ENCODE data around the gene GLCE. TPM values are rescaled to one million over a fixed set of nuclear protein-coding genes. Genes with fewer than 3 reads are reported as not detected.

Gene GLCE
- total and polyA plus RNA-seq, 4 experiments from 2014 or later = 6.1 to 9.0 (median 7.2) TPM

- ChIA-PET POLR2A (ENCODE audit: partially characterized antibody) (no interaction called here), CTCF (ENCODE audit: partially characterized antibody) (no interaction called here)
- Histone ChIP-seq H3K4me1 (ENCODE audit: insufficient read depth, low read length) (no peaks in the 10 kb centered on the region), H3K36me3 (ENCODE audit: insufficient read depth, low read length) (no peaks in the 10 kb centered on the region), H3K27me3 (ENCODE audit: insufficient read depth, low read length) (no peaks in the 10 kb centered on the region), H3K4me3 (ENCODE audit: low read length in 2 of 2) (no peak overlapping the region), H3K27ac (ENCODE audit: low read depth, low read length) (no peak overlapping the region), H3K9me3 (ENCODE audit: control insufficient read depth in 1 of 2, low read length in 2 of 2) (no peaks in the 10 kb centered on the region)
- Mint-ChIP-seq H3K4me1 (peaks cover 0 to 4% (median 0%) of the 10 kb centered on the region in 4 donors), H3K27me3 (peaks cover 20 to 31% of the 10 kb centered on the region in 2 donors), H3K9me3 (no peaks in the 10 kb centered on the region), H3K4me3 (no peak overlapping the region), H3K36me3 (no peaks in the 10 kb centered on the region), H3K27ac (no peak overlapping the region)
- no peak for DNase-seq
- intact Hi-C loops (cut with micrococcal nuclease) = no loop called here
Observed at GRCh38 chr15:69305933-69306568, 145.6 kb downstream of the GLCE start.

GRCh38 chr15:69307939-69308338 is 147.5 kb downstream of the GLCE start:
- H3K4me1 ChIP-seq (ENCODE audit: insufficient read depth, low read length) = no peaks in the 10 kb centered on the region
- Mint-ChIP-seq H3K9me3 (peaks cover 0 to 2% (median 0%) of the 10 kb centered on the region in 8 donors), H3K4me1 (peaks cover 0 to 1% (median 0%) of the 10 kb centered on the region in 4 donors), H3K27ac (no peak overlapping the region), H3K4me3 (no peak overlapping the region), H3K27me3 (peaks cover 8 to 18% of the 10 kb centered on the region in 2 donors), H3K36me3 (no peaks in the 10 kb centered on the region)
- intact Hi-C loops (cut with micrococcal nuclease) = no loop called here
- no peak overlapping the region for H3K4me3 ChIP-seq (ENCODE audit: low read length in 2 of 2)
- no peaks in the 10 kb centered on the region for H3K9me3 ChIP-seq (ENCODE audit: control insufficient read depth in 1 of 2, low read length in 2 of 2)
- CTCF ChIA-PET (ENCODE audit: partially characterized antibody) = no interaction called here
- H3K36me3 ChIP-seq (ENCODE audit: insufficient read depth, low read length) = no peaks in the 10 kb centered on the region
- POLR2A ChIA-PET (ENCODE audit: partially characterized antibody) = no interaction called here
- no peak overlapping the region for H3K27ac ChIP-seq (ENCODE audit: low read depth, low read length)
- no peaks in the 10 kb centered on the region for H3K27me3 ChIP-seq (ENCODE audit: insufficient read depth, low read length)
- DNase-seq = no peak

GRCh38 chr15:69308949-69309348 is 148.5 kb downstream of the GLCE start:
- Histone ChIP-seq H3K9me3 (ENCODE audit: control insufficient read depth in 1 of 2, low read length in 2 of 2) (no peaks in the 10 kb centered on the region), H3K27ac (ENCODE audit: low read depth, low read length) (no peak overlapping the region), H3K36me3 (ENCODE audit: insufficient read depth, low read length) (no peaks in the 10 kb centered on the region), H3K4me1 (ENCODE audit: insufficient read depth, low read length) (no peaks in the 10 kb centered on the region), H3K27me3 (ENCODE audit: insufficient read depth, low read length) (no peaks in the 10 kb centered on the region), H3K4me3 (ENCODE audit: low read length in 2 of 2) (no peak overlapping the region)
- Mint-ChIP-seq H3K4me1 (no peaks in the 10 kb centered on the region), H3K27me3 (peaks cover 8 to 15% of the 10 kb centered on the region in 2 donors), H3K9me3 (peaks cover 0 to 2% (median 0%) of the 10 kb centered on the region in 8 donors), H3K36me3 (no peaks in the 10 kb centered on the region), H3K27ac (no peak overlapping the region), H3K4me3 (no peak overlapping the region)
- intact Hi-C loops (cut with micrococcal nuclease) = no loop called here
- ChIA-PET CTCF (ENCODE audit: partially characterized antibody) (no interaction called here), POLR2A (ENCODE audit: partially characterized antibody) (no interaction called here)
- no peak for DNase-seq

- H3K36me3 Mint-ChIP-seq = no peaks in the 10 kb centered on the region
- H3K27ac Mint-ChIP-seq = no peak overlapping the region
- no peak for DNase-seq
- H3K9me3 ChIP-seq (ENCODE audit: control insufficient read depth in 1 of 2, low read length in 2 of 2) = no peaks in the 10 kb centered on the region
- H3K4me1 Mint-ChIP-seq = no peaks in the 10 kb centered on the region
- ChIA-PET POLR2A (ENCODE audit: partially characterized antibody) (no interaction called here), CTCF (ENCODE audit: partially characterized antibody) (no interaction called here)
- intact Hi-C loops (cut with micrococcal nuclease) = no loop called here
- no peak overlapping the region for H3K4me3 Mint-ChIP-seq
- H3K27ac ChIP-seq (ENCODE audit: low read depth, low read length) = no peak overlapping the region
- H3K4me1 ChIP-seq (ENCODE audit: insufficient read depth, low read length) = no peaks in the 10 kb centered on the region
- H3K9me3 Mint-ChIP-seq = peaks cover 0 to 2% (median 0%) of the 10 kb centered on the region in 8 donors
- no peak overlapping the region for H3K4me3 ChIP-seq (ENCODE audit: low read length in 2 of 2)
- H3K36me3 ChIP-seq (ENCODE audit: insufficient read depth, low read length) = no peaks in the 10 kb centered on the region
- H3K27me3 ChIP-seq (ENCODE audit: insufficient read depth, low read length) = no peaks in the 10 kb centered on the region
- H3K27me3 Mint-ChIP-seq = peaks cover 5 to 9% of the 10 kb centered on the region in 2 donors
Observed at GRCh38 chr15:69311319-69311721, 150.9 kb downstream of the GLCE start.

- POLR2A ChIA-PET (ENCODE audit: partially characterized antibody) = no interaction called here
- Histone ChIP-seq H3K4me3 (ENCODE audit: low read length in 2 of 2) (no peak overlapping the region), H3K27ac (ENCODE audit: low read depth, low read length) (no peak overlapping the region), H3K4me1 (ENCODE audit: insufficient read depth, low read length) (no peaks in the 10 kb centered on the region), H3K27me3 (ENCODE audit: insufficient read depth, low read length) (no peaks in the 10 kb centered on the region), H3K36me3 (ENCODE audit: insufficient read depth, low read length) (no peaks in the 10 kb centered on the region), H3K9me3 (ENCODE audit: control insufficient read depth in 1 of 2, low read length in 2 of 2) (no peaks in the 10 kb centered on the region)
- CTCF ChIA-PET (ENCODE audit: partially characterized antibody) = no interaction called here
- Mint-ChIP-seq H3K4me3 (no peak overlapping the region), H3K9me3 (peaks cover 0 to 2% (median 0%) of the 10 kb centered on the region in 8 donors), H3K27ac (no peak overlapping the region), H3K4me1 (no peaks in the 10 kb centered on the region), H3K36me3 (no peaks in the 10 kb centered on the region), H3K27me3 (peaks cover 10 to 12% of the 10 kb centered on the region in 2 donors)
- no peak for DNase-seq
- intact Hi-C loops (cut with micrococcal nuclease) = no loop called here
Observed at GRCh38 chr15:69313432-69314000, 153.1 kb downstream of the GLCE start.

GRCh38 chr15:69314131-69314530 is 153.7 kb downstream of the GLCE start:
- no peaks in the 10 kb centered on the region for H3K36me3 Mint-ChIP-seq
- H3K27me3 Mint-ChIP-seq = peaks cover 8 to 12% of the 10 kb centered on the region in 2 donors
- CTCF ChIA-PET (ENCODE audit: partially characterized antibody) = no interaction called here
- H3K27ac ChIP-seq (ENCODE audit: low read depth, low read length) = no peak overlapping the region
- no peaks in the 10 kb centered on the region for H3K9me3 ChIP-seq (ENCODE audit: control insufficient read depth in 1 of 2, low read length in 2 of 2)
- no peaks in the 10 kb centered on the region for H3K4me1 Mint-ChIP-seq
- DNase-seq = no peak
- peaks cover 0 to 2% (median 0%) of the 10 kb centered on the region in 8 donors for H3K9me3 Mint-ChIP-seq
- H3K4me1 ChIP-seq (ENCODE audit: insufficient read depth, low read length) = no peaks in the 10 kb centered on the region
- H3K27me3 ChIP-seq (ENCODE audit: insufficient read depth, low read length) = no peaks in the 10 kb centered on the region
- H3K4me3 ChIP-seq (ENCODE audit: low read length in 2 of 2) = no peak overlapping the region
- no peaks in the 10 kb centered on the region for H3K36me3 ChIP-seq (ENCODE audit: insufficient read depth, low read length)
- POLR2A ChIA-PET (ENCODE audit: partially characterized antibody) = no interaction called here
- H3K4me3 Mint-ChIP-seq = no peak overlapping the region
- H3K27ac Mint-ChIP-seq = no peak overlapping the region
- intact Hi-C loops (cut with micrococcal nuclease) = no loop called here

- Histone ChIP-seq H3K9me3 (ENCODE audit: control insufficient read depth in 1 of 2, low read length in 2 of 2) (no peaks in the 10 kb centered on the region), H3K27ac (ENCODE audit: low read depth, low read length) (no peak overlapping the region), H3K27me3 (ENCODE audit: insufficient read depth, low read length) (no peaks in the 10 kb centered on the region), H3K4me3 (ENCODE audit: low read length in 2 of 2) (no peak overlapping the region), H3K4me1 (ENCODE audit: insufficient read depth, low read length) (no peaks in the 10 kb centered on the region), H3K36me3 (ENCODE audit: insufficient read depth, low read length) (no peaks in the 10 kb centered on the region)
- ChIA-PET CTCF (ENCODE audit: partially characterized antibody) (no interaction called here), POLR2A (ENCODE audit: partially characterized antibody) (no interaction called here)
- intact Hi-C loops (cut with micrococcal nuclease) = no loop called here
- Mint-ChIP-seq H3K27me3 (peaks cover 8 to 10% of the 10 kb centered on the region in 2 donors), H3K9me3 (peaks cover 0 to 2% (median 0%) of the 10 kb centered on the region in 8 donors), H3K36me3 (no peaks in the 10 kb centered on the region), H3K27ac (no peak overlapping the region), H3K4me3 (no peak overlapping the region), H3K4me1 (no peaks in the 10 kb centered on the region)
- DNase-seq = no peak
Observed at GRCh38 chr15:69314736-69315135, 154.3 kb downstream of the GLCE start.
